Endothelial cell of umbilical vein (primary cell): Measurements from ENCODE around the gene ZNF618. TPM values are rescaled to one million over a fixed set of nuclear protein-coding genes. Genes with fewer than 3 reads are reported as not detected.

ENCODE experiments used
- BruUV-seq: library from RNA; stranded (reverse); fragments of 400-500 nt; replicated peaks from 2 replicates; lab custom pipeline; 2021; lab: Mats Ljungman, UMichigan
- CTCF ChIA-PET: fragments of 300-600, 350-600 bp; sonication (Branson Sonifier 250); formaldehyde crosslinking; loops from one replicate; lab custom pipeline; 2021; ENCODE audit warnings: antibody characterized with exemption, inconsistent platforms; lab: Charles Lee
- POLR2A ChIA-PET: fragments of 300-600, 350-600 bp; sonication (Branson Sonifier 250); formaldehyde crosslinking; loops from one replicate; lab custom pipeline; 2021; ENCODE audit warnings: antibody characterized with exemption, inconsistent platforms; lab: Charles Lee
- DNase-seq: peaks from one replicate; pipeline ENCODE4 v3.0.0-alpha.2; 2011; ENCODE audit warnings: low read depth, low spot score
- FAIRE-seq: peaks from 2 replicates; lab custom pipeline; 2011; peaks lifted over from hg19 to GRCh38; lab: Jason Lieb, UNC
- H2AFZ ChIP-seq: 2 replicates; pipeline ENCODE4 v1.6.0; 2012; ENCODE audit warnings: low read depth, low read length, control low read depth, inconsistent platforms
- H3K27ac ChIP-seq: 2 replicates; pipeline ENCODE4 v1.5.1; 2011; ENCODE audit warnings: low read depth, mild to moderate bottlenecking, control low read depth, low read length, moderate library complexity; ENCODE audit not compliant: insufficient read depth
- H3K27me3 ChIP-seq, 2 experiments: 2 replicates each; pipeline versions ENCODE4 v1.6.0 to v1.6.1; 2011; ENCODE audit warnings: low read length in 2 of 2, mixed read lengths in 1 of 2; ENCODE audit not compliant: control insufficient read depth in 2 of 2, insufficient read depth in 2 of 2
- H3K36me3 ChIP-seq, 2 experiments: 2 replicates in 1 of 2; 3 replicates in 1 of 2; pipeline ENCODE4 v1.5.1; 2011; ENCODE audit warnings: low read length in 2 of 2, mild to moderate bottlenecking in 1 of 2, moderate library complexity in 1 of 2; ENCODE audit not compliant: control insufficient read depth in 2 of 2, insufficient read depth in 2 of 2; ENCODE audit errors: extremely low read depth in 1 of 2
- H3K4me1 ChIP-seq: 3 replicates; pipeline ENCODE4 v1.5.1; 2011; ENCODE audit warnings: mild to moderate bottlenecking, low read length; ENCODE audit not compliant: control insufficient read depth, insufficient read depth; ENCODE audit errors: extremely low read depth
- H3K4me2 ChIP-seq: 2 replicates; pipeline ENCODE4 v1.6.1; 2011; ENCODE audit warnings: low read length, control low read depth, mixed read lengths; ENCODE audit not compliant: insufficient read depth
- H3K4me3 ChIP-seq, 3 experiments: fragments of 200-600 bp in 1 of 3; sonication (generic), shearing (Covaris generic) in 1 of 3; replicated peaks in 1 of 3; 2 replicates each; pipeline ENCODE4 v1.5.1; 2011 to 2016; ENCODE audit warnings: control low read depth in 3 of 3, low read length in 3 of 3, mild to moderate bottlenecking in 2 of 3, inconsistent platforms in 1 of 3, low read depth in 1 of 3, moderate library complexity in 1 of 3; ENCODE audit not compliant: insufficient read depth in 1 of 3
- H3K79me2 ChIP-seq: 2 replicates; pipeline ENCODE4 v1.6.0; 2012; ENCODE audit warnings: low read length, inconsistent platforms; ENCODE audit not compliant: control insufficient read depth, insufficient read depth
- H3K9ac ChIP-seq: replicated peaks from 2 replicates; pipeline ENCODE3; 2011; ENCODE audit warnings: low read length, control low read depth; ENCODE audit not compliant: insufficient read depth; ENCODE audit errors: extremely low read depth
- H3K9me1 ChIP-seq: replicated peaks from 3 replicates; pipeline ENCODE4 v1.6.0; 2011; ENCODE audit warnings: mild to moderate bottlenecking, low read length; ENCODE audit not compliant: control insufficient read depth, insufficient read depth; ENCODE audit errors: extremely low read depth
- H3K9me3 ChIP-seq: replicated peaks from 2 replicates; pipeline ENCODE4 v1.5.1; 2012; ENCODE audit warnings: low read length, inconsistent platforms; ENCODE audit not compliant: control insufficient read depth, insufficient read depth
- H4K20me1 ChIP-seq: replicated peaks from 2 replicates; pipeline ENCODE3; 2011; ENCODE audit warnings: mild to moderate bottlenecking, low read length; ENCODE audit not compliant: control insufficient read depth, insufficient read depth; ENCODE audit errors: extremely low read depth
- CTCF ChIP-seq, 2 donors: IDR thresholded peaks; 1 replicate in 1 of 2; 2 replicates in 1 of 2; pipeline ENCODE4 v1.5.1; 2011; ENCODE audit warnings: low read length in 2 of 2, mild to moderate bottlenecking in 2 of 2, moderate library complexity in 2 of 2, control low read depth in 1 of 2, inconsistent platforms in 1 of 2, low read depth in 1 of 2; ENCODE audit not compliant: insufficient read depth in 1 of 2; ENCODE audit errors: extremely low read depth in 1 of 2
- FOS ChIP-seq: IDR thresholded peaks from 2 replicates; pipeline ENCODE4 v1.6.1; 2011; ENCODE audit warnings: mild to moderate bottlenecking, low read length, moderate library complexity, borderline replicate concordance; ENCODE audit not compliant: insufficient read depth
- GATA2 ChIP-seq: IDR thresholded peaks from 2 replicates; pipeline ENCODE4 v1.7.0; 2011; ENCODE audit warnings: low read depth, mild to moderate bottlenecking, moderate library complexity, mixed read lengths, low read length; ENCODE audit not compliant: insufficient read length, insufficient read depth
- JUN ChIP-seq: IDR thresholded peaks from 2 replicates; pipeline ENCODE4 v1.6.1; 2011; ENCODE audit warnings: borderline replicate concordance, low read depth; ENCODE audit not compliant: insufficient read length, insufficient read depth
- MYC ChIP-seq: IDR thresholded peaks from one replicate; pipeline ENCODE4 v1.6.1; 2011; ENCODE audit warnings: mild to moderate bottlenecking, low read depth, low read length
- POLR2A ChIP-seq: IDR thresholded peaks from 2 replicates; pipeline ENCODE4 v1.6.1; 2012; ENCODE audit warnings: low read depth, mild to moderate bottlenecking, control low read depth, low read length
- POLR2AphosphoS5 ChIP-seq: IDR thresholded peaks from 2 replicates; pipeline ENCODE4 v1.6.1; 2012; ENCODE audit warnings: low read depth, mild to moderate bottlenecking, control low read depth, low read length, moderate library complexity; ENCODE audit not compliant: insufficient read depth
- dilution Hi-C: fragments of 300-500 bp; cut with MboI; formaldehyde crosslinking; loops from one replicate; pipeline ENCODE4 v1.15.0; 2019; ENCODE audit warnings: low sequenced_read_pairs; ENCODE audit not compliant: extremely low pct_ligation_motif_present
- intact Hi-C: fragments of 100-400 bp; cut with micrococcal nuclease; formaldehyde crosslinking; loops from one replicate; pipeline ENCODE4 v1.10.0; 2022
- polyA plus RNA-seq, 4 experiments: library from polyadenylated mRNA; depleted of rRNA in 3 of 4; stranded (reverse) in 3 of 4; unstranded in 1 of 4; fragments of >200 nt; gene quantifications; 2 replicates each; pipeline versions ENCODE4 v1.2.1 to v1.2.3, GENCODE V29; 2011 to 2012; ENCODE audit warnings: missing spikeins in 1 of 4
- total RNA-seq: library from RNA; stranded (reverse); gene quantifications from 2 replicates; pipeline ENCODE4 v1.2.3, GENCODE V29; 2021
- TF ChIP-seq, protein P1 (sequence below): IDR thresholded peaks from 2 replicates; pipeline ENCODE4 v1.6.1; 2011; ENCODE audit not compliant: insufficient read depth, insufficient read length

The ZNF618 gene
- total and polyA plus RNA-seq, 2 donors (not counting 3 experiments of a cell fraction or from before 2014, with no cell fraction given) = 22.6 to 80.3 TPM

DNA sequence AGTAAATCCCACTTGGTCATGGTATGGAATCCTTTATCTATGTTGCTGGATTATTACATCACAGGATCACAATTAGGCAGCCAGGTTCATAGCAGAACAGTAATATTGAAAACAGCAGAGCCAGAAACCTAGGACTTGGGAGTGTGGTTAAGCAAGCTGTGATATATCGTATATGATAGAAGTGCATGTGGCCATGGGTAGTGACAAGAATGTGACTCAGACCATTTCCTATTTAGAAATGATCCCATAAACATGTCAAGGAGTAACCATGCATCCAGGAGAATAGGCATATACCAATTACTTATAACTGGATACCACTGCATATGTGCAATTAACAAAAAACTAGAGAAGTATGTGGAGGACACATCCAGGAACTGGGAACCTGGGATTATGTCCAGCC lies 170.8 kb downstream of the ZNF618 start:
- Histone ChIP-seq H3K9me3 (no peaks in the 10 kb centered on the region), H3K27me3 (no peaks in the 10 kb centered on the region), H3K36me3 (peaks cover 22 to 29% of the 10 kb centered on the region in 2 experiments), H4K20me1 (no peaks in the 10 kb centered on the region), H3K9me1 (no peaks in the 10 kb centered on the region), H3K4me1 (peaks cover 4% of the 10 kb centered on the region), H3K79me2 (no peaks in the 10 kb centered on the region), H3K4me2 (no peak overlapping the region), H3K4me3 (no peak overlapping the region), H3K9ac (no peak overlapping the region), H2AFZ (no peak overlapping the region), H3K27ac (no peak overlapping the region)
- DNase-seq = no peak
- dilution Hi-C loops = no loop called here
- TF ChIP-seq POLR2AphosphoS5 = no peak
- TF ChIP-seq, protein P1, sequence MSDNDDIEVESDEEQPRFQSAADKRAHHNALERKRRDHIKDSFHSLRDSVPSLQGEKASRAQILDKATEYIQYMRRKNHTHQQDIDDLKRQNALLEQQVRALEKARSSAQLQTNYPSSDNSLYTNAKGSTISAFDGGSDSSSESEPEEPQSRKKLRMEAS = no peak
- ChIA-PET POLR2A (no interaction called here), CTCF (interaction anchor here (0.8 to 1.9 kb wide), 8 partner anchors 9 to 310 kb away, joined by 3 to 21 read pairs (median 4); no protein-coding TSS in a partner anchor)
- peak; percentile 68 for FAIRE-seq
- no TSS peak for BruUV-seq
- intact Hi-C loops = loop anchor here (2.0 kb wide), 2 partner anchors 240 to 310 kb away; no protein-coding TSS in a partner anchor

- H3K4me2 ChIP-seq = no peak overlapping the region
- H3K9me3 ChIP-seq = no peaks in the 10 kb centered on the region
- no peak overlapping the region for H3K27ac ChIP-seq
- H3K27me3 ChIP-seq = no peaks in the 10 kb centered on the region
- H3K4me3 ChIP-seq = no peak overlapping the region
- dilution Hi-C loops (no loop called here), intact Hi-C loops (loop anchor here (2.0 kb wide), 2 partner anchors 241 to 311 kb away; no protein-coding TSS in a partner anchor)
- FAIRE-seq = no peak
- no peak overlapping the region for H3K9ac ChIP-seq
- TF ChIP-seq POLR2A (no peak), MYC (no peak), POLR2AphosphoS5 (no peak), JUN (no peak), GATA2 (no peak), CTCF (IDR thresholded peaks at IDR 0.05; ENCODE audit: extremely low read depth in 1 of 2, insufficient read depth in 1 of 2, low read depth in 1 of 2, low read length in 2 of 2) (peak in 1 of 2 donors; percentile 29), FOS (no peak)
- TF ChIP-seq, protein P1 = no peak
- POLR2A ChIA-PET = no interaction called here
- peaks cover 22 to 37% of the 10 kb centered on the region in 2 experiments for H3K36me3 ChIP-seq
- no TSS peak for BruUV-seq
- no peaks in the 10 kb centered on the region for H4K20me1 ChIP-seq
- DNase-seq = peak; percentile 19
- H3K9me1 ChIP-seq = no peaks in the 10 kb centered on the region
- no peak overlapping the region for H2AFZ ChIP-seq
- no peaks in the 10 kb centered on the region for H3K79me2 ChIP-seq
- CTCF ChIA-PET = interaction anchor here (0.6 to 1.9 kb wide), 10 partner anchors 8 to 365 kb away, joined by 3 to 21 read pairs (median 3); no protein-coding TSS in a partner anchor
- peaks cover 4% of the 10 kb centered on the region for H3K4me1 ChIP-seq
Observed at GRCh38 chr9:114047717-114048116, 171.6 kb downstream of the ZNF618 start.
